Measurements from ENCODE around the gene TACC2. TPM values are rescaled to one million over a fixed set of nuclear protein-coding genes. Genes with fewer than 3 reads are reported as not detected.

TACC2 gene
- total RNA-seq, 1 experiment from 2014 or later, result 15.8 TPM

- no peak for DNase-seq
- H3K27ac ChIP-seq, result no peak overlapping the region
Observed at GRCh38 chr10:122178655-122179054, 189.7 kb downstream of the TACC2 start.

GRCh38 chr10:122181041-122181732 lies 192.2 kb downstream of the TACC2 start:
- Histone ChIP-seq H3K79me2 (ENCODE audit: low read depth) (no peaks in the 10 kb centered on the region), H3K36me3 (ENCODE audit: low read depth) (no peaks in the 10 kb centered on the region), H2AFZ (no peak overlapping the region), H3F3A (ENCODE audit: insufficient read depth, low read depth) (peaks cover 25% of the 10 kb centered on the region; the same call in 1 of the 2 replicates), H3K4me3 (no peak overlapping the region), H4K20me1 (ENCODE audit: insufficient read depth) (no peaks in the 10 kb centered on the region), H3K9me3 (ENCODE audit: insufficient read depth, low read depth) (no peaks in the 10 kb centered on the region), H3K4me2 (no peak overlapping the region), H3K27ac (no peak overlapping the region), H3K27me3 (ENCODE audit: insufficient read depth, low read depth) (no peaks in the 10 kb centered on the region), H3K9me2 (ENCODE audit: insufficient read depth) (no peaks in the 10 kb centered on the region), H3K4me1 (replicated peaks; ENCODE audit: insufficient read depth) (peaks cover 36% of the 10 kb centered on the region)
- POLR2A ChIA-PET (ENCODE audit: unreplicated experiment), result no interaction called here
- intact Hi-C loops (cut with micrococcal nuclease; ENCODE audit: unreplicated experiment), result no loop called here
- TF ChIP-seq CTCF (conservative IDR thresholded peaks at IDR 0.05) (no peak), EZH2 (IDR thresholded peaks at IDR 0.05; ENCODE audit: low read depth) (no peak)
- CTCF ChIA-PET, result no interaction called here
- peak in 1 of 2 experiments; percentile 39 for DNase-seq
- no TSS peak for BruUV-seq (replicated peaks)

More at GRCh38 chr10:122178655-122179054, 189.7 kb downstream of the TACC2 start:
- H4K20me1 ChIP-seq (ENCODE audit: insufficient read depth), result no peaks in the 10 kb centered on the region
- H3K4me3 ChIP-seq, result no peak overlapping the region
- no peak overlapping the region for H2AFZ ChIP-seq
- no peak overlapping the region for H3K4me2 ChIP-seq
- TF ChIP-seq EZH2 (IDR thresholded peaks at IDR 0.05; ENCODE audit: low read depth), result no peak
- TF ChIP-seq CTCF (conservative IDR thresholded peaks at IDR 0.05), result no peak
- BruUV-seq (replicated peaks), result no TSS peak
- H3K36me3 ChIP-seq (ENCODE audit: low read depth), result no peaks in the 10 kb centered on the region
- H3K9me2 ChIP-seq (ENCODE audit: insufficient read depth), result no peaks in the 10 kb centered on the region
- peaks cover 21% of the 10 kb centered on the region; the same call in 1 of the 2 replicates for H3F3A ChIP-seq (ENCODE audit: insufficient read depth, low read depth)
- intact Hi-C loops (cut with micrococcal nuclease; ENCODE audit: unreplicated experiment), result no loop called here
- H3K79me2 ChIP-seq (ENCODE audit: low read depth), result no peaks in the 10 kb centered on the region
- peaks cover 28% of the 10 kb centered on the region for H3K4me1 ChIP-seq (replicated peaks; ENCODE audit: insufficient read depth)
- POLR2A ChIA-PET (ENCODE audit: unreplicated experiment), result no interaction called here
- no peaks in the 10 kb centered on the region for H3K27me3 ChIP-seq (ENCODE audit: insufficient read depth, low read depth)
- no peaks in the 10 kb centered on the region for H3K9me3 ChIP-seq (ENCODE audit: insufficient read depth, low read depth)
- CTCF ChIA-PET, result no interaction called here

GRCh38 chr10:122181876-122182275 lies 192.9 kb downstream of the TACC2 start:
- POLR2A ChIA-PET (ENCODE audit: unreplicated experiment), result no interaction called here
- no peak for DNase-seq
- no peak overlapping the region for H2AFZ ChIP-seq
- no peak for TF ChIP-seq CTCF (conservative IDR thresholded peaks at IDR 0.05)
- no peak for TF ChIP-seq EZH2 (IDR thresholded peaks at IDR 0.05; ENCODE audit: low read depth)
- H4K20me1 ChIP-seq (ENCODE audit: insufficient read depth), result no peaks in the 10 kb centered on the region
- CTCF ChIA-PET, result no interaction called here
- peaks cover 25% of the 10 kb centered on the region; the same call in 1 of the 2 replicates for H3F3A ChIP-seq (ENCODE audit: insufficient read depth, low read depth)
- intact Hi-C loops (cut with micrococcal nuclease; ENCODE audit: unreplicated experiment), result no loop called here
- no peak overlapping the region for H3K4me3 ChIP-seq
- peak overlapping the region; percentile 33 for H3K4me2 ChIP-seq
- H3K36me3 ChIP-seq (ENCODE audit: low read depth), result no peaks in the 10 kb centered on the region
- BruUV-seq (replicated peaks), result no TSS peak
- peaks cover 36% of the 10 kb centered on the region for H3K4me1 ChIP-seq (replicated peaks; ENCODE audit: insufficient read depth)
- H3K79me2 ChIP-seq (ENCODE audit: low read depth), result no peaks in the 10 kb centered on the region
- H3K27me3 ChIP-seq (ENCODE audit: insufficient read depth, low read depth), result no peaks in the 10 kb centered on the region
- peak overlapping the region; percentile 19; the same call in 1 of the 2 replicates for H3K27ac ChIP-seq
- no peaks in the 10 kb centered on the region for H3K9me2 ChIP-seq (ENCODE audit: insufficient read depth)
- no peaks in the 10 kb centered on the region for H3K9me3 ChIP-seq (ENCODE audit: insufficient read depth, low read depth)
